ENCODE data around the gene SKIC8.

Gene SKIC8

GRCh38 chr15:78301828-78302227 is 2.4 kb upstream of the SKIC8 start:
- no peak for TF ChIP-seq CTCF (IDR thresholded peaks at IDR 0.05; ENCODE audit: low read depth, low read length)
- no peak for DNase-seq (ENCODE audit: low read depth in 2 of 2)
- no peak overlapping the region for H3K4me3 ChIP-seq (replicated peaks in 1 of 2; ENCODE audit: low read depth in 2 of 2, low read length in 2 of 2)

DNA sequence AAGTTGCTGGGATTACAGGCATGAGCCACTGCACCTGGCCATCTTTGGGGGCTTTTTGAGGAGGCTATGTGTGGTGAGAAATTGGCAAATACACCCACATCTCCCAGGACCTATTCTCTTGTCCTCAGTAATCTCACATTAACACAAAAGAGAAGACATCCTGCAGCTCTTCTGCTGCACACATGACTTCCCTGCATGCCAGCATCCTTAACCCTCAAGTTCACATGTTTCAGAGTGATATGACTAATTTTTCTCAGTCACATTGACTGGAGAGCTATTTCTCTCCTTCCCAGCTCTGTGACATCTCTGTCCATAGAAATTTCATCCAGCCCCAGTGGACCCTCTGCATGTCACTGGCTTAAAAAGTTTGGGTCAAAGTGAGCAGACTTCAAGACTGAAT is 1.9 kb upstream of the SKIC8 start:
- TF ChIP-seq CTCF (IDR thresholded peaks at IDR 0.05; ENCODE audit: low read depth, low read length), result no peak
- DNase-seq (ENCODE audit: low read depth in 2 of 2), result no peak
- no peak overlapping the region for H3K4me3 ChIP-seq (replicated peaks in 1 of 2; ENCODE audit: low read depth in 2 of 2, low read length in 2 of 2)

DNA sequence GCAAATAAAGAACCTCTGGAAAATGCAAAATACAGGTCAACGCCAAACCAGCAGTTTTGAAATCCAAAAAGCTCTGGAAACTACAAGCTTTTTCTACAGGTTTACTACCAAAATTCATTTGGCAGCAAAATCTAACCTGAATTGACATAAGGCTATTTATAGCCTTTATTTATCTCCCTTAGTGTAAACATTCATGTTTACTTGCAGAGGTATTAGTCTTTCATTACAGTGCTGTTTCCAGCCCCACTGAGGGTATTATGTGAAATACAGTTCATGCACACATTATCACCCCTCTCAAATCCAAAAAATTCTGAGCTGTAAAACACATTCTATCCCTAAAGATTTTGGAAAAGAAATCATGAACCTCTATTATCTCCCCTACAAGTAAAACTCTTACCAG is 7.2 kb downstream of the SKIC8 start:
- H3K4me3 ChIP-seq (replicated peaks in 1 of 2; ENCODE audit: low read depth in 2 of 2, low read length in 2 of 2), result no peak overlapping the region
- TF ChIP-seq CTCF (IDR thresholded peaks at IDR 0.05; ENCODE audit: low read depth, low read length), result no peak
- DNase-seq (ENCODE audit: low read depth in 2 of 2), result no peak

DNA sequence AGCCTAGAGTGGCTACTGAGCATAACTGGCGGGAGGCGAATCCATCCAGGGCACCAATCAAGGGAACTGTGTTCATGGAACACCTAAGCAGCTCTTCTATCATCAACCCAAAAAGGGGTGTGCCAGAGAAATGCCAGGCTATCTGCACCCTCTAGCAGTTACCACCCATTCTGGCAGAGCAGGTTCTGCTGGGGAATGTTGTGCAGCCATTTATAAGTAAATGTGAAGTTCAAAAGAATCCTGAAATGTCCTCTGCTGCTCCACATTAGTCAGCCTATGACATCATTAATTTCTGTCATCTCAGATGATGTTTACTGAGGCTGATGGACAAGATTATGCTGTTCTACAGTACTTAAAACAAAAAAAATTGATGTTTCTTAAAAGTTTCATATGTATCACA is 7.7 kb downstream of the SKIC8 start:
- no peak for TF ChIP-seq CTCF (IDR thresholded peaks at IDR 0.05; ENCODE audit: low read depth, low read length)
- no peak overlapping the region for H3K4me3 ChIP-seq (replicated peaks in 1 of 2; ENCODE audit: low read depth in 2 of 2, low read length in 2 of 2)
- DNase-seq (ENCODE audit: low read depth in 2 of 2), result no peak

- no peak for TF ChIP-seq CTCF (IDR thresholded peaks at IDR 0.05; ENCODE audit: low read depth, low read length)
- no peak for DNase-seq (ENCODE audit: low read depth in 2 of 2)
- no peak overlapping the region for H3K4me3 ChIP-seq (replicated peaks in 1 of 2; ENCODE audit: low read depth in 2 of 2, low read length in 2 of 2)
Measured at GRCh38 chr15:78291052-78291451, 8.4 kb downstream of the SKIC8 start.

DNA sequence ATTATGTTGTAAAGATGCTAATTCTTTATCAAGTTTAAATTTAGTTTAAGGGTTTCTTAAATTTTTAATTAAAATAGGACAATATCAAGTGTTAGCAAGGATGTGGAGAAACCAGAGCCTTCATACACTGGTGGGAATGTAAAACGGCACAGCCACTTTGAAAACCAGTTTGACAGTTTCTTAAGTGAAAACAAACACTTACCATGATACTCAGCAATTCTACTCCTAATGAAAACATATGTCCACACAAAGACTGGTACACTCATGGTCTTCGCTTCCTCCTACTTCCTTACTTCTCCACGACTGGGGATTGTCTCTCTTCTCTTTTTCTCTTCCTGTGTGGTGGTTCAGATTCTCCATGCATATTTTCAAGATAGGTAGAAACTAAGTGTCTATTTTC is 9.2 kb downstream of the SKIC8 start:
- no peak for DNase-seq (ENCODE audit: low read depth in 2 of 2)
- no peak for TF ChIP-seq CTCF (IDR thresholded peaks at IDR 0.05; ENCODE audit: low read depth, low read length)
- no peak overlapping the region for H3K4me3 ChIP-seq (replicated peaks in 1 of 2; ENCODE audit: low read depth in 2 of 2, low read length in 2 of 2)

- TF ChIP-seq CTCF (IDR thresholded peaks at IDR 0.05; ENCODE audit: low read depth, low read length), result peak; percentile 4
- DNase-seq (ENCODE audit: low read depth in 2 of 2), result no peak
- no peak overlapping the region for H3K4me3 ChIP-seq (replicated peaks in 1 of 2; ENCODE audit: low read depth in 2 of 2, low read length in 2 of 2)
Measured at GRCh38 chr15:78284758-78285157, 14.7 kb downstream of the SKIC8 start.
